Stimulated activated CD8-positive, alpha-beta memory T cell treated with anti-CD3 and anti-CD28 coated beads, Interleukin-7, amount 100 ng/mL, for 1 hour (primary cell): Measurements from ENCODE around the gene DDRGK1.
"Not testable (repeated sequence)": the region's sequence is repeated elsewhere in the genome, so short reads cannot be mapped to it uniquely, and the experiment has no call there.

Experiments used
- DNase-seq, 2 donors: peaks; one replicate each; pipeline ENCODE4 v3.0.0-alpha.2; 2020; ENCODE audit warnings: low read depth in 2 of 2

Gene DDRGK1

DNA sequence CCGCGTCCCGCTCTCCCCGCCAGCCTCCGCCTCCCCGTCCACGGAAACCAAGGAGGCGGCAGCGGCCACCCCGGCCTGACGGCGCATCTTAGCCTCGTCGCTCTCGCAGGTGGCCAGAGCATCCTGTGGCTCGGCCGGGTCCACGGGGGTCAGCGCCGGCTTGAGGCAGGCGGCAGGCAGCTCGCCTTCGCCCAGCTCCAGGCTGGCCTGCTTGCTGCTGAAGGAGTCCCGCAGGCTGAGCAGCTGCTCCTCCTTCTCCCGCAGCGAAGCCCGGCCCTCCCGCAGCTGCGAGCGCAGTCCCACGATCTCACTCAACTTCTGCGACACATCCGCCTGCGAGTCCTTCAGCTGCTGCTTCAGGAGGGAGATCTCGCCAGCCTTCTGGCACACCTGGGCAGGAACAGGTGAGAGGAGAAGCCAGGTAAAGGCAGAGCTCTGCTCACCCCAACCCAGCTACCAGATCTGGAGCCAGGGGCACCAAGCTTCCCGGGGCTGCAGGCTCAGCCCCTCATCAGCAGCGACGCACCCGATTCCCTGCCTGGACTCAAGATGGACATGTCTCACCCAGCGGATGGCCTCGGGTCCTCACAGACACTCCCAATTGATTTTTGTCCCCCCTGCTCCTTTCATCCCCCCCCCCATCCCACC lies 39.6 kb downstream of the DDRGK1 start:
- DNase-seq = no peak

DNA sequence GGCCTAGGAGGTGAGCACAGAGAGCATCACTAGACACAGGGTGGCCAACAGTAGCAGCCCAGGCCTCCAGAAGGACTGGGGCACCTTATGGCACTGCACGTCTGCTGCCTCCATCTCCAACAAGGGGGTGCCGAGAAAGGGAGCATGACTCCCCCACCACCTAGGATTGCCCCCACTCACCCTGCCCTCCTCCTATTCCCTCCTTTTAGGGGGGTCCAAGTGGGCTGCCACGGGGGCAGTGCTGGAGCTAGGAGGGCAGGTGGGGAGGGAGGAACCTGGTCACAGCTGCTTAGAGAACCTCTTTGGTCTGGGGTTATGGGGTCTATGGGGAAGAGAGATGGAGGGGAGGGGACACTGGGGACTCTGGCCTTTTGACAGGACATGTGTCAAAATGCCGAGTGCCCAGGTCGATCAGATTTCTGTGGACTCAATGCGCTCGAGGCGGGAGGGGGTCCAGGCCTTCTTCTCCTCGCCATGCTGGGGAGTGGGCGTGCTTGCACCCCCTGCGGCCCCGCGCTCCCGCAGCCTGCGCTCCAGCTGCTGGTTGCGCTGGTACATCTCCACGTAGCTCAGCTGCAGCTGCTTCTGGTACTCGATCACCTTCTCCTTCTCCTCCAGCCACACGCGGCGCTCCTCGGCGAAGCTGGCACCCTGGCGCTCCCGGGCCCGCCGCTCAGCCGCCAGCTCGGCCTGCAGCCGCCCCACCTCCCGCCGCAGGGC lies 40.3 kb downstream of the DDRGK1 start:
- DNase-seq = no peak

- no peak for DNase-seq
These were observed 41.1 kb downstream of the DDRGK1 start for GRCh38 chr20:3163099-3164042.

- DNase-seq = no peak
These were observed 42.3 kb downstream of the DDRGK1 start for GRCh38 chr20:3162080-3162611.

DNA sequence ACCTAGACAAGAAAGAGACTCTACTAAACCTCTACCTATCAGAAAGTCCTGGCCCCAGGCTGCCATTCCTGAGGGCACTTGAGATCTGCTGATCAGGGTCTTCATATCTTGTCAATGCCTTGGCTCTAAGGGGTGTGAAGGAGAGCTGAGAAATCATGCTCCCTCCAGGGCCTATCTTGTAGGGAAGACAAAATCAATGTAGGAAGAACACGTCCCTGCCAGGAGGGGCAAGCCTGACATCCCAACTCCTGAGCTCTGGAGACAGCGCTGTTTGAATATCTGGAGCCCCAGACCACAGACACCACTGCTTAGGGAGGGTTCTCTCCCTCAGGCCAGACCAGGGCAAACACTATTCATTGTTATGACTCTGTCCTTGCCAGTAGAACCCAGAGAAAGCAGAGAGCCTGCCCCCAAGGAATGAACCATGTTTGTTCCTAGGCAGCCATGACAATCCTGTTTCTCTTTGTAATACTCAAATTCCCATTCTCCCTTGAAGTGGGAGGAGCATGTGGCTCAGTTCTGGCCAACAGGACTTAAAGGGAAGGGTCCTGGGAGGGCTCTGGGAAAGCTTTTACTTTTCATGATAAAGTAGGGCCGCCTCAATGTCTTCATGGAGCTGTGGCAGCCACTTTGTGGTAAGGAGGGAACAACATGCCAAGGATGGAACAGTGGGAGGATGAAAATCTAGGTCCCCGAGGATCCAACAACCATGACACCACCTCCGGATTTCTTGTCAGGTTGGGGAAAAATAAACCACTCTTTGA lies 43.0 kb downstream of the DDRGK1 start:
- no peak for DNase-seq

DNA sequence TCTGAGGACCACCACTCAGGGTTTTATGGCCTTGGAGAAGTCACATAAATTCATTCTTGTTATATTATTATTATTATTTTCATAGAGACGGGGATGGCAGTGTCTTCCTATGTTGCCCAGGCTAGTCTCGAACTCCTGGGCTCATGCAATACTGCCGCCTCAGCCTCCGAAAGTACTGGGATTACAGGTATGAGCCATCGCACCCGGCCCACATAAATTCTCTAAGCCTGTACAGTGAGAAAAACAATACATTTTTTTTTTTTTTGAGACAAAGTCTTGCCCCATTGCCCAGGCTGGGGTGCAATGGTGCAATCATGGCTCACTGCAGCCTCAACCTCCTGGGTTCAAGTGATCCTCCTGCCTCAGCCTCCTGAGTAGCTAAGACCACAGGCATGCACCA lies 44.1 kb downstream of the DDRGK1 start:
- no peak for DNase-seq

DNA sequence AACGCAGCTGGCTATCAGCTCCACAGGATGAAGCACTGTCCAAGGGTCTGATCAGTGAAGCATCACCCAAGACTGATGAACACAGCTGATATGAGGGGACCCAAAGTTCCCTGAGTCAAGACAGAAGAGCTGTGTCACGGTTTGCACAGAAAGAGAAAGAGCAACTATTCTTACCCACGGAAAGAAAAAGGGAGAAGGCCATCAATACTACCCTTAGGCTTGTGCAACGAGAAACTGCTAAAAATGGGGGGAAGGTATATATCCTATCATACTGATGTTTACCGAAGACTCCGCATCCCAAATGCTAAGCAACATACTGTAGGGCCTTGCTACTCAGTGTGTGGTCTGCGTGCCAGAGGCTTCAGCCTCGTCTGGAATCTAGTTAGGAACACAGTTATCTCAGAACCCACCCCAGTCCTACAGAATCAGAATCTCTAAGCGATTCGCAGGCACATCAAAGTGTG lies 45.5 kb downstream of the DDRGK1 start:
- DNase-seq = no peak

DNA sequence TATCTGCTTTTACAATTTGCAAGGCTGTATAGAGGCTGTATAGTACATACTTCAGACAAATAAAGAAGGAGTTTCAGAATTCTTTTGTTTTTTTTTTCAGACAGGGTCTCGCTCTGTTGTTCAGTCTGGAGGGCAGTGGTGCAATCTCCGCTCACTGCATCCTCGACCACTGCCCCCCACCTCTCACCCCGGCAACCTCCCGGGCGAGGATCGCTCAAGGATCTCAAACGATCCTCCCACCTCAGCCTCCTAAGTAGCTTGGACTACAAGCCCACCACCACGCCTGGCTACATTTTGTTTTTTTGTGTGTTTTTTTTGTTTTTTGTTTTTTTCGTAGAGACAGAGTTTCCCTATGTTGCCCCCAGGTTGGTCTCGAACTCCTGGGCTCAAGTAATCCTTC lies 46.7 kb downstream of the DDRGK1 start:
- no peak for DNase-seq

DNA sequence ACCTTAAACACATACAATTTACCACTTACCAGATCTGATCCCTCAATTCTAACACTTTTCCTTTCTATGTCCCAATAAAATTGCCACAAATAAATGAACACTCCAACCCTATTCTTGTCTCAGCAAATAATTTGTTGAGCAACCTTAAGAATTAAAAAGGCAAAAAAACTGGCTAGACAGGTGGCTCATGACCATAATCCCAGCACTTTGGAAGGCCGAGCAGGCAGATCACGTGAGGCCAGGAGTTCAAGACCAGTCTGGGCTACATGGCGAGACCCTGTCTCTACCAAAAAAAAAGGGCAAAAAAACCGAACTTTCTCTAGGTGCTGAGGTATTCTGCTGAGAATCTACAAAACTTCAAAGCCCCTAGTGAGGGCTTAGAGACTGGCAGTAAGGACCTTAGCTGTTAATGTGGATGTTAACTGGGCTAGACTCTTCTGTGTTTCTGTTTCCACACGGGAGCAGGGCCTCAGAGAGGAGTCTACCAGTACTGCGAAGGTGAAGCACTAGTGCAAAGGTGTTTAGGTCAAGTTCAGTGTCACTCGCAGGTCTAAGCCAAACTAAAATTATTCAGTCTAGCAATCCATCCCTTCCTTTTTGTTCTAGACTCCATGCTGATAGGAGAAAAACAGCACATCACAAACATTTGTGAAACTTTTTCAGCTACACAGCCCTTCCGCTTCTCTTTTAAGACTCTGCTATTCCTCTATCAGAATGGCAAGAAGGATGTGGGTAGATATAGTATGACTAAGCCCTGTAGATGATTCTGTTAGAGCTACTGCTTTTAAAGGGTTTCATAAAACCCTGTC lies 47.5 kb downstream of the DDRGK1 start:
- DNase-seq = no peak

DNA sequence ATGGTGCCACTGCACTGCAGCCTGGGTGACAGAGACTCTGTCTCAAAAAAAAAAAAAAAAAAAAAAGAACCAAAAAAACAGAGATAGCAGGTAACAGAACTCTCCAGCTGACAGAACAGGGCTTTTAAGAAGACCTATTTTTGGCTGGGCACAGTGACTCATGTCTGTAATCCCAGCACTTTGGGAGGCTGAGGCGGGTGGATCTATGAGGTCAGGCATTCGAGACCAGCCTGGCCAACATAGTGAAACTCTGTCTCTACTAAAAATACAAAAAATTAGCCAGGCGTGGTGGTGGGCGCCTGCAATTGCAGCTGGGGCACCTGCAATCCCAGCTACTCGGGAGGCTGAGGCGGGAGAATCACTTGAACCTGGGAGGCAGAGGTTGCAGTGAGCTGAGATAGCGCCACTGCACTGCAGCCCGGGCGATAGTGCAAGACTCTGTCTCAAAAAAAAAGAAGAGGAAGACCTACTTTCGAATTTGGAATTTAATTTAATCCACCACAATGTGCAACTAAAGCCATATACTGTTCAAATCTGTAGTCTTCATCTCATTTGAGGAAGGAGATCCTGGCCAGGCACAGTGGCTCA lies 52.3 kb downstream of the DDRGK1 start:
- DNase-seq = not testable (repeated sequence)

DNA sequence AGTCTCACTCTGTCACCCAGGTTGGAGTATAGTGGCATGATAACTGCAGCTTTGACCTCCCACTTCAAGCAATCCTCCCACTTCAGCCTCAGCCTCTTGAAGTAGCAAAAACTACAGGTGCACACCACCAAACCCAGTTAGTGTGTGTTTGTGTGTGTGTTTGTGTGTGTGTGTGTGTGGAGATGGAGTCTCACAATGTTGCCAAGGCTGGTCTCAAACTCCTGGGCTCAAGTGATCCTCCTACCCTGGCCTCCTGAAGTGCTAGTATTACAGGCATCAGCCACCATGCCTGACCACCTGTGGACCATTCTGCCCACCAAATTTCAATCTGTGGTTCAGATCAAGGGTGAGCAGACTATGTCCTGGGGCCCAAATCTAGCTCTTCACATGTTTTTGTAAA lies 53.6 kb downstream of the DDRGK1 start:
- DNase-seq = no peak

DNA sequence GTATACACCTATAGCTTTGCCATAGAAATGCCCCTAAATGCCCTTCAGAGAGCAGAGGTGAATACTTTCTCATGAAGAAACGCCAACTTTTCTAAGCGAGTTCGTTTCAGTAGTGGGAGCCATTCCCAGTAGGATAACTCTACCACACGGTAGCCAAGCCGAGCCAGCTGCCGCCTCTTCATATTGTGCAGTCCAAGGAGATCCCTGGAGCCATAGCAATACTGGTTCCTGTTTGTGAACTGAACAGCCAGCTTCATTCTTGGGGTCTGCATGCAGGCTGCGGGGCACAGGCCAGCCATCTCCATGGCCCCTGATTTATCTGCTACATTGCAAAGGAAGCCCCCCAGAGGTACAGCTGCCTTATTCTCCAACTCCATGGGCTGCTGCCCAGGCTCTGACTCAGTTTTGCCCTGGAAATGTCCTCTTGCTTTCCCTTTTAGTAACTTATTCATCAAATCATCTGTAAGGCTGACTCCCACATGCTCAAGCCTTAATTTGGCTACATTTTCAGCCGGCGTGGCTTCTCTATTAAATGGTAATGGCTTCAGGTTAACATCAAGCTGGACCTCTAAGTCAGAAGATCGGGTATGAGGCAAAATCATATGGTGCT lies 57.6 kb downstream of the DDRGK1 start:
- DNase-seq = no peak

DNA sequence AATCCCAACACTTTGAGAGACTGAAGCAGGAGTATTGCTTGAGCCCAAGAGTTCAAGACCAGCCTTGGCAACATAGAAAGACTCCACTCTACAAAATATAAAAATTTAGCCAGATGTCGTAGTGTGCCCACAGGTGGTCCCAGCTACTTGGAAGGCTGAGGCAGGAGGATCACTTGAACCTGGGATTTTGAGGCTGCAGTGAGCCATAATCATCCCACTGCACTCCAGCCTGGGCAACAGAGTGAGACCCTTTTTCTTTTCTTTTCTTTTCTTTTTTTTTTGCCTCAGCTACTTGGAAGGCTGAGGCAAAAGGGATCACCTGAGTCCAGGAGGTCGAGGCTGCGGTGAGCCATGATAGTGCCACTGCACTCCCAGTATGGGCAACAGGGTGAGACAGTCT lies 62.7 kb downstream of the DDRGK1 start:
- DNase-seq = no peak
